Liver (tissue), 9 donors: ENCODE results near the gene LGALS7B. TPM values are rescaled to one million over a fixed set of nuclear protein-coding genes. Genes with fewer than 3 reads are reported as not detected.
"Not testable (repeated sequence)": the region's sequence is repeated elsewhere in the genome, so short reads cannot be mapped to it uniquely, and the experiment has no call there.

Experiments
- DNase-seq: peaks from one replicate; pipeline ENCODE4 v3.0.0-alpha.2; 2017; ENCODE audit warnings: low spot score
- H3K27ac ChIP-seq, 2 donors: one replicate each; pipeline ENCODE4 v1.7.0; 2013; ENCODE audit warnings: inconsistent platforms in 2 of 2, low read length in 2 of 2, control low read depth in 1 of 2, low read depth in 1 of 2, mild to moderate bottlenecking in 1 of 2
- H3K27me3 ChIP-seq, 4 donors: one replicate each; pipeline versions ENCODE4 v1.6.1 to v1.7.0; 2013; ENCODE audit warnings: low read length in 3 of 4, inconsistent platforms in 1 of 4, mild to moderate bottlenecking in 1 of 4, moderate library complexity in 1 of 4; ENCODE audit not compliant: control insufficient read depth in 4 of 4, insufficient read depth in 4 of 4
- H3K36me3 ChIP-seq, 4 donors: one replicate each; pipeline versions ENCODE4 v1.6.1 to v1.7.0; 2013; ENCODE audit warnings: low read length in 3 of 4, mild to moderate bottlenecking in 3 of 4, low read depth in 1 of 4, moderate library complexity in 1 of 4; ENCODE audit not compliant: control insufficient read depth in 4 of 4, insufficient read depth in 3 of 4
- H3K4me1 ChIP-seq, 4 donors: one replicate each; pipeline versions ENCODE4 v1.6.1 to v1.7.0; 2013; ENCODE audit warnings: low read length in 3 of 4, mild to moderate bottlenecking in 3 of 4, moderate library complexity in 1 of 4; ENCODE audit not compliant: control insufficient read depth in 4 of 4, insufficient read depth in 4 of 4
- H3K4me3 ChIP-seq, 3 donors: one replicate each; pipeline versions ENCODE4 v1.6.1 to v1.7.0; 2013; ENCODE audit warnings: low read length in 3 of 3, control low read depth in 1 of 3, low read depth in 1 of 3, mild to moderate bottlenecking in 1 of 3
- H3K9ac ChIP-seq, 2 donors: one replicate each; pipeline ENCODE4 v1.7.0; 2013; ENCODE audit warnings: low read length in 2 of 2, mild to moderate bottlenecking in 2 of 2, moderate library complexity in 2 of 2, control low read depth in 1 of 2, low read depth in 1 of 2
- H3K9me3 ChIP-seq, 4 donors: one replicate each; pipeline versions ENCODE4 v1.6.1 to v1.7.0; 2013; ENCODE audit warnings: low read length in 3 of 4; ENCODE audit not compliant: control insufficient read depth in 4 of 4
- EGR1 ChIP-seq, 2 donors: IDR thresholded peaks; 2 replicates each; pipeline ENCODE4 v1.6.1; 2016 to 2018; ENCODE audit warnings: antibody characterized with exemption in 2 of 2, low read depth in 2 of 2
- FOXA1 ChIP-seq: IDR thresholded peaks from 2 replicates; pipeline ENCODE4 v1.6.1; 2016; ENCODE audit warnings: antibody characterized with exemption
- FOXA2 ChIP-seq: IDR thresholded peaks from 2 replicates; pipeline ENCODE4 v1.6.1; 2016; ENCODE audit warnings: antibody characterized with exemption
- GABPA ChIP-seq, 2 donors: IDR thresholded peaks in 1 of 2; conservative IDR thresholded peaks in 1 of 2; 2 replicates each; pipeline ENCODE4 v1.6.1; 2016; ENCODE audit warnings: antibody characterized with exemption in 2 of 2, mild to moderate bottlenecking in 1 of 2, moderate library complexity in 1 of 2
- HNF4A ChIP-seq, 2 donors: conservative IDR thresholded peaks; 2 replicates each; pipeline ENCODE4 v1.6.1; 2016; ENCODE audit warnings: antibody characterized with exemption in 2 of 2, mild to moderate bottlenecking in 2 of 2
- HNF4G ChIP-seq: IDR thresholded peaks from 2 replicates; pipeline ENCODE4 v1.6.1; 2016; ENCODE audit warnings: antibody characterized with exemption
- JUND ChIP-seq, 2 donors: IDR thresholded peaks; 2 replicates each; pipeline ENCODE4 v1.6.1; 2016; ENCODE audit warnings: antibody characterized with exemption in 2 of 2
- MAX ChIP-seq: IDR thresholded peaks from 2 replicates; pipeline ENCODE4 v1.6.1; 2016; ENCODE audit warnings: antibody characterized with exemption
- RAD21 ChIP-seq, 2 donors: IDR thresholded peaks; 2 replicates each; pipeline ENCODE4 v1.6.1; 2016; ENCODE audit warnings: antibody characterized with exemption in 2 of 2, mild to moderate bottlenecking in 2 of 2
- SP1 ChIP-seq: IDR thresholded peaks from 2 replicates; pipeline ENCODE4 v1.6.1; 2018; ENCODE audit warnings: antibody characterized with exemption, mild to moderate bottlenecking
- TAF1 ChIP-seq: conservative IDR thresholded peaks from 2 replicates; pipeline ENCODE4 v1.6.1; 2016; ENCODE audit warnings: antibody characterized with exemption, mild to moderate bottlenecking
- YY1 ChIP-seq: IDR thresholded peaks from 2 replicates; pipeline ENCODE4 v1.6.1; 2016; ENCODE audit warnings: antibody characterized with exemption, mild to moderate bottlenecking
- ZBTB33 ChIP-seq: IDR thresholded peaks from 2 replicates; pipeline ENCODE4 v1.6.1; 2016; ENCODE audit warnings: antibody characterized with exemption
- WGBS: extraction: QIAGEN DNeasy Blood & Tissue Kit; methylation state at CpG from one replicate; pipeline ENCODE4 v1.1.7; 2013; 5-methylcytosine and 5-hydroxymethylcytosine counted together
- polyA plus RNA-seq, 2 donors: library from polyadenylated mRNA; stranded (reverse) in 1 of 2; unstranded in 1 of 2; fragments of 200-250 nt in 1 of 2; fragments of >200 nt in 1 of 2; fragmentation: Nextera tagmentation in 1 of 2; extraction: Ambion mirVana in 1 of 2; gene quantifications; one replicate each; pipeline versions ENCODE4 v1.2.1 to v1.2.3, GENCODE V29; 2013 to 2015
- total RNA-seq, 2 donors: library from RNA; depleted of rRNA; stranded (reverse); fragments of >200 nt; gene quantifications; one replicate each; pipeline ENCODE4 v1.2.3, GENCODE V29; 2014
- TF ChIP-seq, protein P1 (sequence below): fragments of 150-350 bp; IDR thresholded peaks from 2 replicates; pipeline ENCODE4 v1.5.1; 2017; ENCODE audit warnings: improper control_type of control experiment, low read depth, low read length; ENCODE audit not compliant: missing input control
- TF ChIP-seq, protein P2 (sequence below): IDR thresholded peaks from 2 replicates; pipeline ENCODE4 v1.6.1; 2016; ENCODE audit warnings: antibody characterized with exemption, mild to moderate bottlenecking
- donor health status: healthy.
- donor health status: healthy.
- donor health status: healthy.
- donor health status: healthy.
- donor health status: healthy.

The LGALS7B gene
- total and polyA plus RNA-seq, 4 donors: 0.36 TPM; not detected in 3

GRCh38 chr19:38780443-38780842 lies 8.6 kb upstream of the LGALS7B start (continued):
- TF ChIP-seq, protein P1, sequence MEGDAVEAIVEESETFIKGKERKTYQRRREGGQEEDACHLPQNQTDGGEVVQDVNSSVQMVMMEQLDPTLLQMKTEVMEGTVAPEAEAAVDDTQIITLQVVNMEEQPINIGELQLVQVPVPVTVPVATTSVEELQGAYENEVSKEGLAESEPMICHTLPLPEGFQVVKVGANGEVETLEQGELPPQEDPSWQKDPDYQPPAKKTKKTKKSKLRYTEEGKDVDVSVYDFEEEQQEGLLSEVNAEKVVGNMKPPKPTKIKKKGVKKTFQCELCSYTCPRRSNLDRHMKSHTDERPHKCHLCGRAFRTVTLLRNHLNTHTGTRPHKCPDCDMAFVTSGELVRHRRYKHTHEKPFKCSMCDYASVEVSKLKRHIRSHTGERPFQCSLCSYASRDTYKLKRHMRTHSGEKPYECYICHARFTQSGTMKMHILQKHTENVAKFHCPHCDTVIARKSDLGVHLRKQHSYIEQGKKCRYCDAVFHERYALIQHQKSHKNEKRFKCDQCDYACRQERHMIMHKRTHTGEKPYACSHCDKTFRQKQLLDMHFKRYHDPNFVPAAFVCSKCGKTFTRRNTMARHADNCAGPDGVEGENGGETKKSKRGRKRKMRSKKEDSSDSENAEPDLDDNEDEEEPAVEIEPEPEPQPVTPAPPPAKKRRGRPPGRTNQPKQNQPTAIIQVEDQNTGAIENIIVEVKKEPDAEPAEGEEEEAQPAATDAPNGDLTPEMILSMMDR: no peak
- TF ChIP-seq JUND (IDR thresholded peaks at IDR 0.05): no peak
- TF ChIP-seq YY1: no peak
- TF ChIP-seq FOXA2: no peak
- TF ChIP-seq, protein P2, sequence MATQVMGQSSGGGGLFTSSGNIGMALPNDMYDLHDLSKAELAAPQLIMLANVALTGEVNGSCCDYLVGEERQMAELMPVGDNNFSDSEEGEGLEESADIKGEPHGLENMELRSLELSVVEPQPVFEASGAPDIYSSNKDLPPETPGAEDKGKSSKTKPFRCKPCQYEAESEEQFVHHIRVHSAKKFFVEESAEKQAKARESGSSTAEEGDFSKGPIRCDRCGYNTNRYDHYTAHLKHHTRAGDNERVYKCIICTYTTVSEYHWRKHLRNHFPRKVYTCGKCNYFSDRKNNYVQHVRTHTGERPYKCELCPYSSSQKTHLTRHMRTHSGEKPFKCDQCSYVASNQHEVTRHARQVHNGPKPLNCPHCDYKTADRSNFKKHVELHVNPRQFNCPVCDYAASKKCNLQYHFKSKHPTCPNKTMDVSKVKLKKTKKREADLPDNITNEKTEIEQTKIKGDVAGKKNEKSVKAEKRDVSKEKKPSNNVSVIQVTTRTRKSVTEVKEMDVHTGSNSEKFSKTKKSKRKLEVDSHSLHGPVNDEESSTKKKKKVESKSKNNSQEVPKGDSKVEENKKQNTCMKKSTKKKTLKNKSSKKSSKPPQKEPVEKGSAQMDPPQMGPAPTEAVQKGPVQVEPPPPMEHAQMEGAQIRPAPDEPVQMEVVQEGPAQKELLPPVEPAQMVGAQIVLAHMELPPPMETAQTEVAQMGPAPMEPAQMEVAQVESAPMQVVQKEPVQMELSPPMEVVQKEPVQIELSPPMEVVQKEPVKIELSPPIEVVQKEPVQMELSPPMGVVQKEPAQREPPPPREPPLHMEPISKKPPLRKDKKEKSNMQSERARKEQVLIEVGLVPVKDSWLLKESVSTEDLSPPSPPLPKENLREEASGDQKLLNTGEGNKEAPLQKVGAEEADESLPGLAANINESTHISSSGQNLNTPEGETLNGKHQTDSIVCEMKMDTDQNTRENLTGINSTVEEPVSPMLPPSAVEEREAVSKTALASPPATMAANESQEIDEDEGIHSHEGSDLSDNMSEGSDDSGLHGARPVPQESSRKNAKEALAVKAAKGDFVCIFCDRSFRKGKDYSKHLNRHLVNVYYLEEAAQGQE: no peak

GRCh38 chr19:38781058-38781457 lies 7.9 kb upstream of the LGALS7B start:
- 84% methylated on average over 7 of the region's 7 CpGs for WGBS
- Histone ChIP-seq H3K4me1 (no peaks in the 10 kb centered on the region), H3K27ac (no peak overlapping the region)

GRCh38 chr19:38782212-38782611 lies 6.8 kb upstream of the LGALS7B start:
- H3K4me1 ChIP-seq, H3K27me3 ChIP-seq, H3K27ac ChIP-seq, H3K9ac ChIP-seq, H3K4me3 ChIP-seq, DNase-seq, H3K36me3 ChIP-seq, H3K9me3 ChIP-seq: not testable (repeated sequence)
- 96% methylated on average over 13 of the region's 13 CpGs for WGBS

More at GRCh38 chr19:38781058-38781457, 7.9 kb upstream of the LGALS7B start:
- TF ChIP-seq EGR1 (IDR thresholded peaks at IDR 0.05; ENCODE audit: low read depth in 2 of 2): no peak
- TF ChIP-seq RAD21 (IDR thresholded peaks at IDR 0.05): no peak
- no peak for TF ChIP-seq MAX
- no peak for TF ChIP-seq TAF1
- TF ChIP-seq HNF4A (conservative IDR thresholded peaks at IDR 0.05): no peak
- TF ChIP-seq JUND (IDR thresholded peaks at IDR 0.05): no peak
- TF ChIP-seq, protein P2: no peak
- no peak for TF ChIP-seq FOXA2
- TF ChIP-seq ZBTB33: no peak
- no peak for TF ChIP-seq HNF4G
- no peak for TF ChIP-seq YY1
- TF ChIP-seq FOXA1: no peak
- TF ChIP-seq GABPA (IDR thresholded peaks at IDR 0.05 in 1 of 2, conservative IDR thresholded peaks at IDR 0.05 in 1 of 2): no peak
- no peak for TF ChIP-seq SP1
- no peaks in the 10 kb centered on the region for H3K9me3 ChIP-seq
- H3K36me3 ChIP-seq: no peaks in the 10 kb centered on the region
- H3K27me3 ChIP-seq: no peaks in the 10 kb centered on the region
- no peak overlapping the region for H3K9ac ChIP-seq
- DNase-seq: no peak
- H3K4me3 ChIP-seq: no peak overlapping the region
